Fibroblast of gingiva (primary cell): ENCODE data around the gene ZNF672.
"Not testable (repeated sequence)": the region's sequence is repeated elsewhere in the genome, so short reads cannot be mapped to it uniquely, and the experiment has no call there.

Experiments used
- DNase-seq: peaks from one replicate; pipeline ENCODE4 v3.0.0-alpha.2; 2011; ENCODE audit warnings: low read depth

ZNF672 gene

DNA sequence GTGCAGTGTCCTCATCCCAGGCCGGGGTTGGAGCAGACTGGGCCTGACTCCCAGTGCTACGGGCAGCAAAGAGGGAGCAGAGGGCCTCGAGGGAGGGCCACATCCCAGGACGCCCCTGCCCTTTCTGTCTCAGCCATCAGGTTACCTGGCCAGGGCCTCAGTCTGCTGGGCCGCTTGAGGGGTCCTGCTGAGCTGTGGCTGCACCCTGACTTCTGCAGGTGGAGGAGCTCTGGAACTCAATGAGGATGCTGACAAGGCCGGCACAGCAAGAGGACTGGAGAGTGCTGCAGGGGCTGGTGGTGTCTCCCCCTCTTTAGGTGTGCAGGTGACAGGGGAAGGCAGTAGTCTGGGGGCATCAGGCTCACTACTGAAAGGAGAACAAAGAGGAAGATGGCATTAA is 17.6 kb downstream of the ZNF672 start:
- no peak for DNase-seq

DNA sequence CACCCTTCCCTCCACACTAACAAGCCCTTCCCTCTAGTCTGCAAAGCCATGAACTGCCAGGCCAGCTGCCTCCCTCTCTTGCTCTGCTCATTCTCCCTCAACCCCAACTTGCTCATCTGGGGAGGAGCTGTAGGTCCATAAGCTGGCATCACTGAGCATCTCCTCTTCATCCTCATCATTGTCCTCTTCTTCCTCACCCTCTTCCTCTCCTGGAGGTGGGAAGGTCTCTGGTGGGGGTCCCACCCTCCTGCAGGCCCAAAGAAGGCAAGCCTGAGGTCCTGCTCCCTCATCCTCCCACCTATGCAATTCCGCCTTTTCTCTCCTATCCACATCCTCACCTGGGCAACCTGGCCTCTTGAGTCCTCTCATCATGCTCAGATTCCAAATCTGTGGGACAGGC is 18.2 kb downstream of the ZNF672 start:
- no peak for DNase-seq

DNA sequence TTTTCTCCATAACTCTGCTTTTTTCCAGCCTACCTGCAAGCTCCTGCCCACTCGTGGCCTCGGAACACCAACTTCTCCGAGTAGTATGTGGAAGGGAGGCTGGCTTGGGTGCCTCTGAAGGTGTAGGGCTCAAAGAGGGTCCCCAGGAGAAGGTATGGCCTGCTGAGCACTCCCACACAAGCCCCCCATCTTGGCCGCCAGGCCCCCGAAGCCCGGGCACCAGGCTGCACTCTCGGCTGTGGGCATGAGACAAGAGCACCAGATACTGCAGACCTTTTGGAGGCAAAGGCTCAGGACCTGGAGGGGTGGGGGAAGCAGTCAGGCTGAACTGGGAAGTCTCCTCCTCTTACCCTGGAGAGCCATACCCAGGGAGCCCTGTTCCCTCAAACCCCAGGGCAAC is 19.2 kb downstream of the ZNF672 start:
- no peak for DNase-seq

DNA sequence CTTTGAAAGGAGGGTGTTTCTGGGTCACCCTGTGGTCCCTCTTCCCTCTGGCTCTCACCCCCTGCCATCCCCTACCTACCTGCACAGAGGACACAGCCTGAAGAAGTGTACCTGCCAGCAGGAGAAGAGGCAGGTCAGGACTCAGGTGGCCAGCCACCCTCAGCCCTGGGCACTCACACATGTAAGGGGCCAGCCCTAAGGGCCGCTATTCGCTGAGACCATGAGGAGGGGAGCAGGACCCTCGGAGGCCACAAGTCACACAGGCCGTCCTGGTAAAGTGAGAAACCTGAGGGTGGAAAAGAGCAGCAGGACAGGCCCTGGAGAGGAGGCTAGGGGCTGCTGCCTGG is 19.7 kb downstream of the ZNF672 start:
- no peak for DNase-seq

DNA sequence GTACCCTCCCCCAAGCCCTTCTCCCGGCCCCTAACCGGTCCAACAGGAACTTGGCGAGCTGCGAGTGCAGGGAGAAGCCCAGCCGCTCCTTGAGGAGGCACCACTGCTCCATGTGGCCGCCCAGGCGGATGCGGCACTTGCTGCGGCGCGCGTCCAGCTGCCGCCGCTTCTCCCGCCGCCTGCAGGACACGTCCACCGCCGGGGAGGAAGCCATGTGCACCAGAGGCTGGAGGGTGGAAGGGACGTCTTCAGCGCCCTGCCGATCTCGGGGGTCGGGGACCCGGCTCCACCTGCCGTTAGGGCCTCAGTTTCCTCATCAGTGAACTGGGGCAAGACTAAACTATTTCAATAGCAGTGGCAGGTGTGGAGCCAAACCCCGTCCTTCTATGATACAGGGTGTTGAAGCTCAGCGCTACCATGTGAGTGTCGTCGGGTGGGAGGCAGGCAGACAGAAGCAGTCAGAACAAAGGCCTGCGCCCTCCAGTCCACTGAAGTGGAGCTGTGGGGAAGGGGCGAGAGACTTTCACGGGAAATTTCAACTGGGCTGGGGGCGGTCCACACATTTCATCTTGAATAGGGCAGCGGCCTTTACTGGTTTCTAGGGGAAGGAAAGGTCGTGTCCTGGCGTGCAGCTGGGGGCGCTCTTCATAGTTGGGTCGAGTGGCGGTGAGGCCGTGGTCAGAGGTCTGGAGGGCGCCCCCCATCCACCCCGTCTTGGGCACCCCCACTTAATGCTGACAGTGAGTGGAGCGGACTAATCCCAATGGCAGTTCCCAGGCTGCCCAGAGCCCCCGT is 20.3 kb downstream of the ZNF672 start:
- DNase-seq: peak; percentile 64

DNA sequence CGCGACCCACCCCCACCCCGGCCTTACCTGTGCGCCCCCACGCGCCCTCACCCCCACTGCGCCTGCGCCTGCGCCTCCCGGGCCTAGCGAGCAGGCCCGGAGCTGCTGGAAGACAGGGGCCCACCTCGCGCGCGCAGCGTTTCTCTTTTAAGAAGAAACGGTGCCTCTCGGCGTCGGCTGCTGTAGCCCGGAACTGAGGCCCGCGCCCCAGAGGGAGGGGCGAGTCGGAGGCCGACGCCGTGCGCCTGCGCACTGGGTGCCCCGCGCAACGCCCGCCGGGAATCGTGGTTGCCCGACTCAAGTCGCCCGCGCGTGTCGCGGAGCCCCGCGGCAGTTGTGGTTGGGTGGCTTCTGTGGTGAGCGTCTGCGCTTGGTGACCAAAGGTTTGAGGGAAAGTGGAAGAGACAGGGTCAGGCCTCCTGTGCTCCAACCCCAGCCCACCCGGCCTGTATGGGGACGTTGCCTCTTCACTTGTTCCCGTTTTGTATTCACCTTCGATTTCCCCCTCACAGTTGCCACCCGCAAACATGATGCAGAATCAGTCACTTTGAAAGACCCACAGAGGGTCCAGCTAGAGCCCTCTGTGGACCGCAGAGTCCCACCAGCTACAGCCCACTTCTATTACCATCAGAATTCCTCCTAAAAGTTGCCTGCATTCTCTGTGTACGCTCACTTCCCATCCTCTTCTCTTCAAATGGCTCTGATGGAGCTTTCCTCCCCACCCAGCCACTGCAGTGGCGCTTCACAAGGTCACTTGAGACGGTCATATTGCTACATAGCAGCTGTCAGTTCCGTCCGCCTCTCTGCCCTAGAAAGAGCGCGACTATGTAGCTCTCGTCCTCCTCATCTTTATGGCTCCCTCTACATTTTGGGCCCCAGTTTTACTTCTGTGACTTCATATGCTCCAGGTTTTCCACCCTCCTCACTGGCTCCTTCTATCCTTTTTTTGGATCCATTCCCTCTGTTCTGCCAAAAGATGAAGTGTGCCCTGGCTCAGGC is 21.2 kb downstream of the ZNF672 start, which contains the start of gene ZNF692:
TSS of gene ZNF692 (minus strand) at position 195 of the 999 bp plus-strand sequence. CDS start 776 bp downstream, outside the sequence.
- DNase-seq: peak; percentile 97

DNA sequence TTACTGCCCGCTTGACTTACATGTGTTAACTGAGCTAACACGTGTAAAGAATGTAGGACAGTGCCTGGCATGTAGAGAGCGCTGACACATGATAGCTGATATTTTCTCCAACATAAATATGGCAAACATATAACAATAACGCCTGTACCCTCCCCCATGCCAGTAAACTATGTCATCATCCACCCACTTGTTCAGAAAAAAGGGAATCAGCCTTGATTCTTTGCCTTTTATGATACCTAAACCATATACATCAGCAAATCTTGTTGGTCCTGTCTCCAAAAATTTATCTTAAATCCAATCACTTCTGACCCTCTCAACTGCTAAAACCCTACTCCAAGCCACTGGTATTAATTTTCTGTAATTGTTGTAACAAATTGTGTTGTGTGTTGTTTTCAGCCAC is 22.0 kb downstream of the ZNF672 start:
- DNase-seq: no peak

DNA sequence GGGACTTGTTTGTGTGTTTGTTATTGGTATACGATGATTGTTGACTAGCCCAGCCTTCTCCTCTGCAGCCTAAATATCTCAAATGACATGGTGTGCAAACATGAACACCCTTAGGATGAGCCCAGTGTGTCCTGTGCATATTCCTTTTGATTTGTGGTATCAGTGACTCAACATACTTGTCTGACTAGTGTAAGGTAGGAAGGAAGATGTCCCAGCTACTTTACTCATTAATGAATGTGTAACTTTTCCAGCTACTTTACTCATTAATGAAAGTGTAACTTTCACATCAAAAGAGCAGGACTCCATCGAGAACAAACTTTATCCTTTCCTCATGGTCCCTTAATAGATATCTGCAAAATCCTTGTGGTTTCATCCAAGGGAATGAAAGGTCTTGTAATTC is 23.6 kb downstream of the ZNF672 start:
- DNase-seq: no peak

DNA sequence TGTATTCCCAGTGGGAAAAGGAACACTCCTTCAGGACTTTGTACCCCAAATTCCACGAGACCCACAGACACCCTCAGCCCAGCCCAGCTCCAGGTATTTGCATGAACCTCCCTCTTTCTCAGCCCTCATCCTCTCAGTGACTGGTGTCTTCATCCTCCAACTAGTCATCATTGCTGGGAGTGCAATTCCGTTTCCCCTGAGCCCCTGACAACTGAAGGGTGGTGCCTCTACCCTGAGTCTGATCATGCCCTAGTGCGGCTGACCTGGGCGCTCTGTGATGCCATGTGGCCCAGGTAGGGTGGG is 24.6 kb downstream of the ZNF672 start:
- no peak for DNase-seq

DNA sequence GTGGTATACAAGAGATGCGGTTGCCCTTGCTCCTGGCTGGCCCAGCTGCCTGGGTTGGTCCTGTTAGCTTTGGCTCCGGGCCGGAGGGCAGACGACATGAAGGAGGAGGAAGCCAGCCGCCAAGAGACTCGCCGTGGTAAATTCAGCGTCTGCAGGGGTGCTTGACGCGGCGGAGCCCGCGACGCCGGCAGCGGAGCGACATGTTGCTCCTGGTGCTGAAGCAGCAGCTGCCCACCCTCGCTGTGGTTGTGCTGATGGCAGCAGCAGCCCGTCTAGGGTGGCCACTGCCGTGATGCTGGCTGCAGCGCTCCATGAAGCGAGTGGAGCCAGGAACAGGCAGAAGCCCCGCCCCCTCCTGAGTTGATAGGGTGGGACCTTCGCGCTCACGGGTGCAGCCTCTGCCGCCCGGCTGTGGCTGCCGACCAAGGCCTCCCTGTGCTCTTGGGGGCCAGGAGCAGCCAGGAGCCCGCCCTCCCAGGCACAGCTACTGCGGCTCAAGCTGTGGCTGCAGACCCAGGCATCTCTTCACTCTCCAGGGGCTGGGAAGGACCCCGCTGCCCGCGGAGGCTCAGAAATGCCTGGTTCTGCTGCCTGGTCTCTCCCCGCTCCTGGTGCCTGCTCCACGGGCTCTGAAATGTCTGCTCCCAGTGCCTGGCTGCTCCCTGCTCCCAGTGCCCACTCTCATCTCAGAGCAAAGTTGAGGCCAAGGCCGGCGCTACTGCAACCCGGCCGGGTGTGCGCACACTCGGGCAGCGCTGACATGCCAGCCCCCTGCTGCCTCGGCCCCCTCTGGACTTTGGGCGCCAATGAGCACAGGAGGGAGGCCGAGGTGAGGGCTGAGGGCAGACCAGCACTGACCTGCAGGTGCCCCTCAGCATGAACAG is 25.2 kb downstream of the ZNF672 start:
- peak; percentile 66 for DNase-seq

DNA sequence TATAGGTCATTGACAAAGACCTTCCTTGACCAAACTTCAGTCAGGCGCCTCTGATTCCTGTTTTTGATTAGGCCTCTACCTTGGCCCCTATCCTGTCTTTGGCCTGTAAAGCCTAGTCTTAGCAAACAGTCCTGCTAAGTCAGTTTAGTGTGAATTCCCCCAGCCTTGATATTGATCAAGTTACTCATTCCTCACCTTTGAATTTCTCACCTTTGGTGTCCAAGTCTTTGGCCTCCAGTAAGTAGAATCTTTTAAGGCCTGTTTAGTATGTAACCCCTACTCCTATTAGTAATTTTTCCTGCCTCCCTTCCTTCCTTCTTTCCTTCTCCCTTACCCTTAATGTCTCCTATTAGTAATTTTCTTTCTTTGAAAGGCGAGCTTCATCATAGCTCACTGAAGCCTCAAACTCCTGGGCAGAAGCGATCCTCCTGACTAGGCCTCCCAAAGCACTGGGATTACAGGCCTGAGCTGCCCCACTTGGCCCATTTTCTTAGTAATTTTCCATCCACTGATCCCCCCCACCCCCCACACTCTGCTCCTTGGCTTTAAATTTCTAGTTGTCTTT is 33.9 kb downstream of the ZNF672 start:
- DNase-seq: no peak

DNA sequence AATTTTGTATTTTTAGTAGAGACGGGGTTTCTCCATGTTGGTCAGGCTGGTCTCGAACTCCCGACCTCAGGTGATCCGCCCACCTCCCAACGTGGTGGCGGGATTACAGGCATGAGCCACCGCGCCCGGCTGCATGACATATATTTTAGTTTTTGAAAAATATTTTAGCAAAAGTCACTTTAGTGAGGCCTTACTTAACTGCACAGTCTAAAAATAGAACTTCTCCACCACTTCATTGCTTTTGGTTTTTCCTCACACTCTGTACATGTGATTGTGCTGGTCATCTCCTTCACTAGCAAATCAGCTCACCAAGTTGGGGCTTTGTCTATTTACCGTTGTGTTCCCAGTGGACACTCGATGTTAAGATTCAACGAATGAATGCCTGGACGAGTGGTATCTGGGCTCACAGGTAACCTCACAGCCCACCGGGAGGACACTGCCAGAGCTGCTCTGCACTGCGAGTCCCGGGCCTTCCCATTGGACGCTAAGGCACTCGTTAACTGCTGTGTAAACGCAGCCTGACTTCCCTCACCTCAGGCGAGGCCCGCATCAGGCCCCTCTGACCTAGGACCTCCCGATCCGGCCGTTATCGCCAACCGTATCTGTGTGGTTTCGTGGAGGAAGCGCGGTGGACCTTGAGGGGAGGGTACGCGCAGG is 34.9 kb downstream of the ZNF672 start:
- DNase-seq: peak; percentile 45

DNA sequence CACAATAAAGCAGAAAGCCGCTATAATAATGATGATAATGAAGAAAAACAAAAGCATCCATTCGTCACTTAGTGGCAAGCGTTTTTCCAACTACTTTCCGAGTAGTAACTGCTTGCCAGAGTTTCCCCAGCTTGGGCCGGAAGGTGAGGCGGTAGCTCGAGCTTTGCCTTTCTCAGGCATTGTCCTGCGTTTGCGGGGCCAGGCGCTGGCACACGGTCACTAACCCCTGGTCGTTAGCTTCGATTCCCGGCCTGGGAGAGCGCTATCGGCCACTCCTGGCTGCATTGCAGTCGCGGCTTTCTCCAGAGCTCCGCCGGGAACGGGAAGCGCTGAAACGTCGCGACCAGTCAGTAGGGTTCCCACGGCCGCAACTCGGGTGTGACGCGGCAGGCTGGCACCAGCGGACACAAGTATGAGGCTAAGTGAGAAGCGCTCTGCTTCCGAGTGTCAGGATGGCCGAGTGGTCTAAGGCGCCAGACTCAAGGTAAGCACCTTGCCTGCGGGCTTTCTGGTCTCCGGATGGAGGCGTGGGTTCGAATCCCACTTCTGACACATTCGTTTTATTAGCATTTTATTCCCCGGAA is 35.5 kb downstream of the ZNF672 start:
- peak; percentile 96 for DNase-seq

DNA sequence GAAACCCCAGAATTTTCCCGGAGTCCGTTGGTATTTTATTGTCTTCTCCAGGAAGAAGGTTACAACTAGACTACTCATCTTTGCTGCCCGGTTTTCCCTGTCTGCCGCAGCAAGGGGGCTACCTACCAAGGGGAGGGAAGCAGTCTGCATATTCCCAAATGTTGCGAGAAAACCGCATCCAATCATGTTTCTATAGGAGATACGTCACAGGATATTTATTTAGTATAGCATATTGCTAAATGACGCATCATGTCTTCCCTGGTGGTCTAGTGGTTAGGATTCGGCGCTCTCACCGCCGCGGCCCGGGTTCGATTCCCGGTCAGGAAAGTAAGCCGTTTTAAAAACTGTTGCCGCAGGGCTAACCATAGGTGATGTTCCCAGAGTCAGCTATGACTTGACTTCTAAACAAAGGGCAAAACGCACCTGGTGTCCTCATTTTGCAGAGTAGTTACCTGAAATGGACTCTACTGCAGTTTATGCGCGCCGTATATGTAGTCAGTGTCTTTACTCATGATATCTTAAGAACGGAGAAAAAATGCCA is 36.0 kb downstream of the ZNF672 start:
- DNase-seq: no peak

DNA sequence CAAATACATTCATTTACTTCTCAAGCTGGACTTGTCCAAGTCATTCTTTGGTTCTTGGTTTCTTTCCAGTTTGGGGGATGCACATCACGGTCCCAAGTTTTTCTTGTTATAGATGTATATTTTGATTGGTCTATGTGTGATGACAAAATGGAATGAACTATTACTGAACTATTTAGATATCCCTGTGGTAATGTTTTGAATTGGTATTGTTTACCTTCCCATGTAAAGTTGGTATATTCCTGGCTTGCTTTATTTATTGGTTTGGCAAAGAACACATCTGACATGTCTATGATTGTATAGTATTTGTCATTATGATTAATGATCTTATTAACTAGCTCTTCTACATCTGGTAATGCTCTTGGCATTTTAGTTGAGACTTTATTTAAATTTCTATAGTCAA is 43.2 kb downstream of the ZNF672 start:
- no peak for DNase-seq

DNA sequence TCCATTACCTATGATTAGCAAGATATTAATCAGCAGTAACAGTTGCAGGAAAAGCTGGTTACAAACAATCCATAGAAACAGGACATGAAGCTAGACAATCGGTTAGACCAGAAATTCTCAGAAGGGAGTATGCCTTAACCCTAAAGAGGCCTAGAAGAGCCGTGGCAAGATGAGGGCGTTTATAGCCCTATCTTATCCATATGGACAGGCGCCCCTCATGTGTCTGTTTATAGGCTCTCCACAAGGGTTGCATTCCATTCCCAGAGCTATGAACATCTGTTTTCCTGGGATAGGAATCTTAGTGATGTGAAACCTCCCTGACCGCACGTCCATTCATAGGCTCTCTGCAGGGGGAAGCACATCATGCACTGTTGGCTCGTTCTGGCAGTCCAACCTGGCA is 44.4 kb downstream of the ZNF672 start:
- not testable (repeated sequence) for DNase-seq

DNA sequence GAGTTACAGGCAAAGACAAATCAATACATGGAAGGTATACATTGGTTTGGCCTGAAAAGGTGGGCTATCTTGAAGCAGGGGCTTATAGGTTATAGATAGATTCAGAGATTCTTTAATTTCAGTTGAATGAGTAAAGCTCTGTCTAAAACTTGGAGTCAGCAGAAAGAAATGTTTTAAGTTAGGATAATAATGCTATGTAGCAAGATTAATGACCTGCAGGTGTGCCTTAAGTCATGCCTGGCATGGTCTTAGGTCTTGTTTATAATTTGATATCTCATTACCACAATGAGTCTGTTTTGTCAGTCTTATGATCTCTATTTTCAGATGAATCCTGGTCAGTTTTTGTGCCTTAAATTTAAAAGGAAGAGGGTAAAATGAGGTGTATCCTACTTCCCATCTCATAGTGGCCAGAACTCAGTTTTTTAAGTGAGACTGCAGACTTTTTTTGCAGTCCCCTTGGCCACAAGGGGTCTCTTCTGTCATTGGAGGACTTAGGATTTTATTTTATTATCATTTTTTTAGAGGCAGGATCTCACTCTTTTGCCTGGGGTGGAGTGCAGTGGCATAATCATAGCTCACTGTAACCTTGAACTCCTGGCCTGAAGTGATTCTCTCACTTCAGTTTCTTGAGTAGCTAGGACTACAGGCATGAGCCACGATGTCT is 46.7 kb downstream of the ZNF672 start:
- peak; percentile 14 for DNase-seq

DNA sequence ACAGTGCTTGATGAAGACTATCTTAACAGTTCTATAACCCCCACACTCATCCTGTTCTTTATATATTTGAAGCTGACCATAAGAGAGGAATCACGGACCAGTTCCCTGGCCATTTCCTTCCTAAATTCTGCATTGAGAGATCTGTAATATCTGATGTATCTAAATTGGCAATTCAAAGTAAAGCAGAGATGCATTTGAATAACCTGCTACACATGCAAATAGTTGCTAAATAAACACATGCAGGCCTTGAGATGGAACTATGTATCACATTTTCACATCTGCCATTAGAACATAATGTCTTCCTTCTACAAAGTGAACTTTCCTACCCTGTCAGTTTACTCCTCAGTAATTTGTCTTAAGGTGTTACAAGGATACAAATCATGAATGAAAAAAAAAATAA is 47.6 kb downstream of the ZNF672 start:
- no peak for DNase-seq

DNA sequence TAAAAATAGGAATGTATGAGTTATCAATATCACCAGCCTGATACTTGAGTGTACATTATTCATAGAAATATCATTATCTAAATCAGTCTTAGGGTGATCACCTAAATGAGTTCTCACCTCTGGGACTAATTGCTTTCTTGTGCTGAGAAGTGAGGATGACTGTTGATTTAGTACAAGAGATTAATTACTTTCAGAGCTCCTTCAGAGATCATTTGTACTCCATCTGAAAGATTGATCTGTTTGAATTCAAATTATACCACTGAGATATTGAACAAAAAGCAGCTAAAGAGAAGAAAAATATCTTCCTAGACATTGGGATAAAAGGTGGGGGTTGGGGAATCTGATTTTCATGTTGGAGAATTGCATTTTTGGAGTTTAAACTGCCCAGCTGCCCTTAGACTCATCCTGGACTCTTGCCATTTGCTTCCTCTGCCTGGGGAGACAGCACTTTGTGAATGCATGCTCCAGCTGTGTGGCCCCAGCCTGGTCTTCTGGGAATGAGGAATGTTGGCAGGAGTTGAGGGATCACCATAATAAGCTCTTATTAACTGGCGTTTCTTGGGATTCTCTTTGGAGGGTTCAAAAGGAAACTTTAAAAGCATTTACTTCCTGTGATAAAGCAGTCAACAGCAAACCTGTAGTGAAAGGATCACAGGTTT is 48.3 kb downstream of the ZNF672 start:
- DNase-seq: peak; percentile 3

DNA sequence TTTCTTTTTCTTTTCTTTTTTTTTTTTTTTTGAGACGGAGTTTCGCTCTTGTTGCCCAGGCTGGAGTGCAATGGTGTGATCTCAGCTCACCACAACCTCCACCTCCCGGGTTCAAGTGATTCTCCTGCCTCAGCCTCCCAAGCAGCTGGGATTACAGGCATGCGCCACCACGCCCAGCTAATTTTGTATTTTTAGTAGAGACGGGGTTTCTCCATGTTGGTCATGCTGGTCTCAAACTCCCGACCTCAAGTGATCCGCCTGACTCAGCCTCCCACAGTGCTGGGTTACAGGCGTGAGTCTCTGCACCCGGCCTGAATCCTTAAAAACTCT is 51.9 kb downstream of the ZNF672 start:
- not testable (repeated sequence) for DNase-seq
